ENCODE measurements around the gene MS4A8.

GRCh38 chr11:60700689-60701468 is 1.5 kb downstream of the MS4A8 start:
- TF ChIP-seq EZH2phosphoT487 (IDR thresholded peaks at IDR 0.05; ENCODE audit: borderline replicate concordance, low read length) (no peak), CTCF (IDR thresholded peaks at IDR 0.05; ENCODE audit: low read depth, low read length, poor library complexity, severe bottlenecking) (peak; percentile 64)

Measured in DOHH2 (cell line).